Kidney (tissue), 14 donors: ENCODE results near the gene TCAIM. TPM values are rescaled to one million over a fixed set of nuclear protein-coding genes. Genes with fewer than 3 reads are reported as not detected.

Source experiments
- DNase-seq, 5 donors: peaks; one replicate each; pipeline ENCODE4 v3.0.0-alpha.2; 2013 to 2020
- FAIRE-seq: peaks from 2 replicates; lab custom pipeline; 2012; peaks lifted over from hg19 to GRCh38; lab: Jason Lieb, UNC
- H3K27ac ChIP-seq, 2 donors: one replicate each; pipeline ENCODE4 v1.7.0; 2013; ENCODE audit warnings: low read depth in 2 of 2, low read length in 2 of 2, inconsistent platforms in 1 of 2
- H3K27me3 ChIP-seq: one replicate; pipeline ENCODE4 v1.7.1; 2013; ENCODE audit warnings: low read length, inconsistent platforms; ENCODE audit not compliant: control insufficient read depth, insufficient read depth
- H3K36me3 ChIP-seq, 3 donors: one replicate each; pipeline versions ENCODE4 v1.7.0 to v1.7.1; 2013; ENCODE audit warnings: low read length in 3 of 3, control low read depth in 1 of 3, inconsistent platforms in 1 of 3; ENCODE audit not compliant: insufficient read depth in 3 of 3, control insufficient read depth in 2 of 3
- H3K4me1 ChIP-seq, 3 donors: one replicate each; pipeline versions ENCODE4 v1.7.0 to v1.7.1; 2013; ENCODE audit warnings: low read length in 3 of 3, inconsistent platforms in 1 of 3, low read depth in 1 of 3; ENCODE audit not compliant: control insufficient read depth in 2 of 3, insufficient read depth in 2 of 3
- H3K4me3 ChIP-seq, 3 donors: one replicate each; pipeline versions ENCODE4 v1.7.0 to v1.8.1; 2013; ENCODE audit warnings: low read length in 3 of 3, control low read depth in 1 of 3, inconsistent platforms in 1 of 3
- H3K9ac ChIP-seq, 3 donors: one replicate each; pipeline versions ENCODE4 v1.7.0 to v1.7.1; 2013; ENCODE audit warnings: low read length in 3 of 3, control low read depth in 1 of 3, inconsistent platforms in 1 of 3
- H3K9me3 ChIP-seq, 3 donors: one replicate each; pipeline versions ENCODE4 v1.7.0 to v1.7.1; 2013; ENCODE audit warnings: low read length in 3 of 3, control low read depth in 1 of 3, inconsistent platforms in 1 of 3; ENCODE audit not compliant: control insufficient read depth in 2 of 3, insufficient read depth in 1 of 3
- CTCF ChIP-seq: IDR thresholded peaks from 3 replicates; pipeline ENCODE4 v1.5.1; 2012; ENCODE audit warnings: mild to moderate bottlenecking, moderate library complexity, borderline replicate concordance; ENCODE audit not compliant: insufficient read depth; ENCODE audit errors: extremely low read depth
- intact Hi-C: fragments of 100-400 bp; cut with DNase I; formaldehyde crosslinking; loops from one replicate; pipeline ENCODE4 v1.11.1; 2022
- polyA plus RNA-seq: library from polyadenylated mRNA; stranded (reverse); fragments of 350-450 nt; fragmentation: Illumina TruSeq; extraction: RNeasy Lipid Tissue Mini Kit (QIAGEN cat#74804); gene quantifications from one replicate; pipeline ENCODE4 v1.2.3, GENCODE V29; 2014; ENCODE audit warnings: low read depth, low replicate concordance; ENCODE audit not compliant: insufficient read depth
- total RNA-seq: library from RNA; stranded (reverse); fragmentation: NEBNext Ultra II Directional; extraction: Animal tissue kit (Norgen Biotek cat#: 25700); gene quantifications from one replicate; pipeline ENCODE4 v1.2.1, GENCODE V29; 2021
- donor health status: control.
- donor health status: control.
- donor health status: control.
- donor health status: control.
- donor health status: control.
- donor health status: DM: yes; HTN: yes; CAD: no.
- donor health status: Normal renal cell carcinoma (clear cell type).

The TCAIM gene
- total and polyA plus RNA-seq, 2 donors from 2014 or later = 26.5 to 30.4 TPM

- no peak for TF ChIP-seq CTCF
- DNase-seq (no peak), FAIRE-seq (no peak)
- Histone ChIP-seq H3K27me3 (no peaks in the 10 kb centered on the region), H3K4me3 (no peak overlapping the region), H3K4me1 (no peaks in the 10 kb centered on the region), H3K27ac (no peak overlapping the region), H3K9me3 (no peaks in the 10 kb centered on the region), H3K9ac (no peak overlapping the region), H3K36me3 (no peaks in the 10 kb centered on the region)
- intact Hi-C loops = no loop called here
These were observed 82.1 kb downstream of the TCAIM start for GRCh38 chr3:44420676-44421075.

- intact Hi-C loops = no loop called here
- H3K4me3 ChIP-seq = no peak overlapping the region
- DNase-seq = no peak
- FAIRE-seq = no peak
- H3K27me3 ChIP-seq = no peaks in the 10 kb centered on the region
- no peaks in the 10 kb centered on the region for H3K4me1 ChIP-seq
- no peak overlapping the region for H3K27ac ChIP-seq
- no peak overlapping the region for H3K9ac ChIP-seq
- H3K36me3 ChIP-seq = no peaks in the 10 kb centered on the region
- no peaks in the 10 kb centered on the region for H3K9me3 ChIP-seq
- TF ChIP-seq CTCF = no peak
These were observed 82.7 kb downstream of the TCAIM start for GRCh38 chr3:44421280-44421679.

GRCh38 chr3:44424758-44425157, 86.2 kb downstream of the TCAIM start:
- intact Hi-C loops = no loop called here
- TF ChIP-seq CTCF = no peak
- Histone ChIP-seq H3K9me3 (no peaks in the 10 kb centered on the region), H3K27ac (no peak overlapping the region), H3K27me3 (no peaks in the 10 kb centered on the region), H3K4me3 (no peak overlapping the region), H3K36me3 (no peaks in the 10 kb centered on the region), H3K4me1 (no peaks in the 10 kb centered on the region), H3K9ac (no peak overlapping the region)
- FAIRE-seq (no peak), DNase-seq (no peak)

GRCh38 chr3:44427683-44428082, 89.1 kb downstream of the TCAIM start:
- DNase-seq (no peak), FAIRE-seq (no peak)
- Histone ChIP-seq H3K27me3 (no peaks in the 10 kb centered on the region), H3K36me3 (no peaks in the 10 kb centered on the region), H3K9me3 (no peaks in the 10 kb centered on the region), H3K4me1 (no peaks in the 10 kb centered on the region), H3K4me3 (no peak overlapping the region), H3K27ac (no peak overlapping the region), H3K9ac (no peak overlapping the region)
- intact Hi-C loops = no loop called here
- no peak for TF ChIP-seq CTCF
